HG03135 (cell line): ENCODE results near the gene WDR59.

Experiments used
- ATAC-seq: cut with Tn5 transposase; IDR thresholded peaks from one replicate; pipeline ENCODE4 v1.9.1; 2021; ENCODE audit warnings: mild to moderate bottlenecking, moderate library complexity; ENCODE audit not compliant: unreplicated experiment

WDR59 gene

GRCh38 chr16:74987027-74987681 lies 2.2 kb upstream of the WDR59 start:
- ATAC-seq = no peak

GRCh38 chr16:74984194-74984528 lies 762 bp downstream of the WDR59 start:
- ATAC-seq = no peak

GRCh38 chr16:74982256-74982655 lies 2.7 kb downstream of the WDR59 start:
- ATAC-seq = no peak

GRCh38 chr16:74975591-74975990 lies 9.3 kb downstream of the WDR59 start:
- ATAC-seq = no peak

GRCh38 chr16:74973304-74973703 lies 11.6 kb downstream of the WDR59 start:
- ATAC-seq = no peak

- ATAC-seq = no peak
These were observed 30.2 kb downstream of the WDR59 start for GRCh38 chr16:74954763-74955162.

GRCh38 chr16:74951681-74952080 lies 33.2 kb downstream of the WDR59 start:
- ATAC-seq = no peak

- no peak for ATAC-seq
These were observed 33.7 kb downstream of the WDR59 start for GRCh38 chr16:74951206-74951605.

- no peak for ATAC-seq
These were observed 34.4 kb downstream of the WDR59 start for GRCh38 chr16:74950511-74950910.

- ATAC-seq = no peak
These were observed 35.6 kb downstream of the WDR59 start for GRCh38 chr16:74949309-74949708.

- no peak for ATAC-seq
These were observed 40.5 kb downstream of the WDR59 start for GRCh38 chr16:74944466-74944865.

GRCh38 chr16:74942977-74943918 lies 41.7 kb downstream of the WDR59 start:
- no peak for ATAC-seq

- ATAC-seq = no peak
These were observed 42.4 kb downstream of the WDR59 start for GRCh38 chr16:74942566-74942965.

GRCh38 chr16:74939688-74940087 lies 45.2 kb downstream of the WDR59 start:
- ATAC-seq = no peak

- ATAC-seq = peak; percentile 93
These were observed 47.9 kb downstream of the WDR59 start for GRCh38 chr16:74936902-74937560.

GRCh38 chr16:74931445-74931844 lies 53.5 kb downstream of the WDR59 start:
- ATAC-seq = no peak

GRCh38 chr16:74929636-74930035 lies 55.3 kb downstream of the WDR59 start:
- no peak for ATAC-seq

- ATAC-seq = no peak
These were observed 58.1 kb downstream of the WDR59 start for GRCh38 chr16:74926805-74927204.

GRCh38 chr16:74923766-74924460 lies 61.0 kb downstream of the WDR59 start:
- no peak for ATAC-seq

- ATAC-seq = no peak
These were observed 62.5 kb downstream of the WDR59 start for GRCh38 chr16:74922150-74923138.
